ENCODE data around the gene EVI5L.

Gene EVI5L

GRCh38 chr19:7912697-7913564 lies 82.9 kb downstream of the EVI5L start:
- no peak for DNase-seq (ENCODE audit: low read depth in 2 of 2)

DNA sequence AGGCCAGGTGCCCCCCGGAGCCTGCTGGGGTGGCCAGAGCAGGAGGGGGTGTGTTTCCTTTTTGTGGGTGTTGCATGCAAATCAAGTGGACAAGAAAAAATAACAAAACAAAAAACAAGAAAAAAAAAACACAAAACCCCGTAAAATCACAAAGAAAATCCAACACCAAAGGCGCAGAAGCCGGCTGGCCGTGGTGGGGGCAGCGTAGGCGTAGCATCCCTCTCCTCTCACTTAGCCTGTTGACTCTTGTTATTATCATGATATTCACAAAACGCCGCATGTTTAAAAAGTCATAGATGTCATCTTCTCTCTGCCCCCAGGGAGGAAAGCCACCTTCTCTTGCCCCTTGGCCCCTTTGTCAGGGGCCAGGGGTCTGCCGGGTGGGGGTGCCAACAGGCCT lies 83.6 kb downstream of the EVI5L start:
- no peak for DNase-seq (ENCODE audit: low read depth in 2 of 2)

DNA sequence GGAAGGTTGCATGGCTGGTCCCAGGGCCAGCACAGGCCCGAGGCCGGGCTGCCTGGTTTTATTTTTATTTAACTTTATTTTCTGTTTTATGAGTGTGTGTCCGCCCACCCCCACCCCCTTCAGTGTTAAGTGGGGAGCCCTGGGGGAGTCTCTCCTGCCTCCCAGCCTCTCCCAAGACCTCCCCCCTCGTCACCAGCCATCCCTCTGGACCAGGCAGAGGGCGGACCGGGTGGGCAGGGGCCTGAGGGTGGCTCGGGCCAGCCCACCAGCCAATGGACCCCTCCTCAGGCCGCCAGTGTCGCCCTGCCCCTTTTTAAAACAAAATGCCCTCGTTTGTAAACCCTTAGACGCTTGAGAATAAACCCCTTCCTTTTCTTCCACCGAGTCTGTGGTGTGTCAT lies 84.1 kb downstream of the EVI5L start:
- DNase-seq (ENCODE audit: low read depth in 2 of 2) = no peak
